ENCODE data around the gene RPL29.

The RPL29 gene

GRCh38 chr3:52030714-52031310 is 35.1 kb upstream of the RPL29 start:
- TF ChIP-seq REST (IDR thresholded peaks at IDR 0.05; ENCODE audit: insufficient replicate concordance, low read depth): no peak
- no peak for TF ChIP-seq POLR2AphosphoS5 (IDR thresholded peaks at IDR 0.05; ENCODE audit: low read depth)
- no peak for TF ChIP-seq CTCF (IDR thresholded peaks at IDR 0.05; ENCODE audit: insufficient read depth, low read length)
- no peak for TF ChIP-seq SPI1 (IDR thresholded peaks at IDR 0.05; ENCODE audit: borderline replicate concordance, low read depth)
- no peak for TF ChIP-seq GABPA (IDR thresholded peaks at IDR 0.05; ENCODE audit: low read depth)
- no peaks in the 10 kb centered on the region for H3K27me3 ChIP-seq (ENCODE audit: insufficient read depth, poor library complexity, severe bottlenecking)
- H3K27ac ChIP-seq (replicated peaks): no peak overlapping the region
- DNase-seq (ENCODE audit: low read depth in 1 of 2, low spot score in 1 of 2): no peak
- no peak overlapping the region for H3K4me3 ChIP-seq (replicated peaks; ENCODE audit: insufficient read depth, low read length)

GRCh38 chr3:52029535-52029934 is 33.8 kb upstream of the RPL29 start:
- Histone ChIP-seq H3K27me3 (ENCODE audit: insufficient read depth, poor library complexity, severe bottlenecking) (no peaks in the 10 kb centered on the region), H3K27ac (replicated peaks) (no peak overlapping the region), H3K4me3 (replicated peaks; ENCODE audit: insufficient read depth, low read length) (no peak overlapping the region)
- TF ChIP-seq POLR2AphosphoS5 (IDR thresholded peaks at IDR 0.05; ENCODE audit: low read depth) (no peak), GABPA (IDR thresholded peaks at IDR 0.05; ENCODE audit: low read depth) (no peak), REST (IDR thresholded peaks at IDR 0.05; ENCODE audit: insufficient replicate concordance, low read depth) (no peak), SPI1 (IDR thresholded peaks at IDR 0.05; ENCODE audit: borderline replicate concordance, low read depth) (no peak), CTCF (IDR thresholded peaks at IDR 0.05; ENCODE audit: insufficient read depth, low read length) (no peak)
- DNase-seq (ENCODE audit: low read depth in 1 of 2, low spot score in 1 of 2): no peak

- no peak for TF ChIP-seq SPI1 (IDR thresholded peaks at IDR 0.05; ENCODE audit: borderline replicate concordance, low read depth)
- Histone ChIP-seq H3K27ac (replicated peaks) (no peak overlapping the region), H3K27me3 (ENCODE audit: insufficient read depth, poor library complexity, severe bottlenecking) (no peaks in the 10 kb centered on the region), H3K4me3 (replicated peaks; ENCODE audit: insufficient read depth, low read length) (no peak overlapping the region)
- no peak for DNase-seq (ENCODE audit: low read depth in 1 of 2, low spot score in 1 of 2)
These were observed 33.4 kb upstream of the RPL29 start for GRCh38 chr3:52029053-52029452.

- no peak overlapping the region for H3K4me3 ChIP-seq (replicated peaks; ENCODE audit: insufficient read depth, low read length)
- TF ChIP-seq POLR2AphosphoS5 (IDR thresholded peaks at IDR 0.05; ENCODE audit: low read depth) (no peak), REST (IDR thresholded peaks at IDR 0.05; ENCODE audit: insufficient replicate concordance, low read depth) (no peak), CTCF (IDR thresholded peaks at IDR 0.05; ENCODE audit: insufficient read depth, low read length) (no peak), SPI1 (IDR thresholded peaks at IDR 0.05; ENCODE audit: borderline replicate concordance, low read depth) (no peak)
- H3K27ac ChIP-seq (replicated peaks): no peak overlapping the region
- no peaks in the 10 kb centered on the region for H3K27me3 ChIP-seq (ENCODE audit: insufficient read depth, poor library complexity, severe bottlenecking)
- DNase-seq (ENCODE audit: low read depth in 1 of 2, low spot score in 1 of 2): no peak
These were observed 32.9 kb upstream of the RPL29 start for GRCh38 chr3:52028572-52028971.

Measured in HL-60 (cell line).